Right lobe of liver (tissue), 4 donors: ENCODE measurements around the gene PYDC2.

Source experiments
- POLR2A ChIP-seq: fragments of 450-650 bp; IDR thresholded peaks from one replicate; pipeline ENCODE4 v1.6.1; 2017; ENCODE audit warnings: antibody characterized with exemption, mild to moderate bottlenecking
- TF ChIP-seq, protein P1 (sequence below), 4 donors: fragments of 200-600 bp in 3 of 4; fragments of 450-650 bp in 1 of 4; IDR thresholded peaks; one replicate each; pipeline versions ENCODE4 v1.5.1 to v1.8.0; 2016 to 2022; ENCODE audit warnings: antibody characterized with exemption in 4 of 4, mild to moderate bottlenecking in 2 of 4
- donor health status: DM: no; HTN: no; CAD: no.
- donor health status: DM: no; HTN: no; CAD: no.
- donor health status: DM: no; HTN: yes; CAD: no.

DNA sequence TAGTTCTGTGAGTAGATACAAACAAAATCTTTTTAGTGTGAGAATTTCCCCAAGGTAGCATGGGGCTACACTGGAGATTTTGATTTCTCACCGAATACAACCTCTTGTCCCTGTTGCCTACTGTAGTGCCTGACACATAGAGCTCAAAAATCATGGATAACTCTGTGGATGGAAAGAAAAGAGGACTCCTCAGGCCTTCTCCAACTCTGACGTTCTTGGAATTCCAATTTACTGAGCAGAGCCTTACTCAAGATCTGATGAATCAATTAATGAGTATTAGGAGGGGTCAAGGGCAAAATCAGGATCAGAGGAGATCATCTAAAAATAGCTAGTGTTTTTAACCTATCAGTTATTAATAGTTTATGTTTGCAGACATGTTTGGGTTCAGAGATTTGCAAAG lies 46.7 kb upstream of the PYDC2 start:
- TF ChIP-seq, protein P1, sequence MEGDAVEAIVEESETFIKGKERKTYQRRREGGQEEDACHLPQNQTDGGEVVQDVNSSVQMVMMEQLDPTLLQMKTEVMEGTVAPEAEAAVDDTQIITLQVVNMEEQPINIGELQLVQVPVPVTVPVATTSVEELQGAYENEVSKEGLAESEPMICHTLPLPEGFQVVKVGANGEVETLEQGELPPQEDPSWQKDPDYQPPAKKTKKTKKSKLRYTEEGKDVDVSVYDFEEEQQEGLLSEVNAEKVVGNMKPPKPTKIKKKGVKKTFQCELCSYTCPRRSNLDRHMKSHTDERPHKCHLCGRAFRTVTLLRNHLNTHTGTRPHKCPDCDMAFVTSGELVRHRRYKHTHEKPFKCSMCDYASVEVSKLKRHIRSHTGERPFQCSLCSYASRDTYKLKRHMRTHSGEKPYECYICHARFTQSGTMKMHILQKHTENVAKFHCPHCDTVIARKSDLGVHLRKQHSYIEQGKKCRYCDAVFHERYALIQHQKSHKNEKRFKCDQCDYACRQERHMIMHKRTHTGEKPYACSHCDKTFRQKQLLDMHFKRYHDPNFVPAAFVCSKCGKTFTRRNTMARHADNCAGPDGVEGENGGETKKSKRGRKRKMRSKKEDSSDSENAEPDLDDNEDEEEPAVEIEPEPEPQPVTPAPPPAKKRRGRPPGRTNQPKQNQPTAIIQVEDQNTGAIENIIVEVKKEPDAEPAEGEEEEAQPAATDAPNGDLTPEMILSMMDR (IDR thresholded peaks at IDR 0.05), result no peak
- TF ChIP-seq POLR2A, result no peak
